Liver (tissue), 9 donors: Measurements from ENCODE around the gene NKAIN2. TPM values are rescaled to one million over a fixed set of nuclear protein-coding genes. Genes with fewer than 3 reads are reported as not detected.
"Not testable (repeated sequence)": the region's sequence is repeated elsewhere in the genome, so short reads cannot be mapped to it uniquely, and the experiment has no call there.

Experiments
- DNase-seq: peaks from one replicate; pipeline ENCODE4 v3.0.0-alpha.2; 2017; ENCODE audit warnings: low spot score
- H3K27ac ChIP-seq, 2 donors: one replicate each; pipeline ENCODE4 v1.7.0; 2013; ENCODE audit warnings: inconsistent platforms in 2 of 2, low read length in 2 of 2, control low read depth in 1 of 2, low read depth in 1 of 2, mild to moderate bottlenecking in 1 of 2
- H3K27me3 ChIP-seq, 4 donors: one replicate each; pipeline versions ENCODE4 v1.6.1 to v1.7.0; 2013; ENCODE audit warnings: low read length in 3 of 4, inconsistent platforms in 1 of 4, mild to moderate bottlenecking in 1 of 4, moderate library complexity in 1 of 4; ENCODE audit not compliant: control insufficient read depth in 4 of 4, insufficient read depth in 4 of 4
- H3K36me3 ChIP-seq, 4 donors: one replicate each; pipeline versions ENCODE4 v1.6.1 to v1.7.0; 2013; ENCODE audit warnings: low read length in 3 of 4, mild to moderate bottlenecking in 3 of 4, low read depth in 1 of 4, moderate library complexity in 1 of 4; ENCODE audit not compliant: control insufficient read depth in 4 of 4, insufficient read depth in 3 of 4
- H3K4me1 ChIP-seq, 4 donors: one replicate each; pipeline versions ENCODE4 v1.6.1 to v1.7.0; 2013; ENCODE audit warnings: low read length in 3 of 4, mild to moderate bottlenecking in 3 of 4, moderate library complexity in 1 of 4; ENCODE audit not compliant: control insufficient read depth in 4 of 4, insufficient read depth in 4 of 4
- H3K4me3 ChIP-seq, 3 donors: one replicate each; pipeline versions ENCODE4 v1.6.1 to v1.7.0; 2013; ENCODE audit warnings: low read length in 3 of 3, control low read depth in 1 of 3, low read depth in 1 of 3, mild to moderate bottlenecking in 1 of 3
- H3K9ac ChIP-seq, 2 donors: one replicate each; pipeline ENCODE4 v1.7.0; 2013; ENCODE audit warnings: low read length in 2 of 2, mild to moderate bottlenecking in 2 of 2, moderate library complexity in 2 of 2, control low read depth in 1 of 2, low read depth in 1 of 2
- H3K9me3 ChIP-seq, 4 donors: one replicate each; pipeline versions ENCODE4 v1.6.1 to v1.7.0; 2013; ENCODE audit warnings: low read length in 3 of 4; ENCODE audit not compliant: control insufficient read depth in 4 of 4
- EGR1 ChIP-seq, 2 donors: IDR thresholded peaks; 2 replicates each; pipeline ENCODE4 v1.6.1; 2016 to 2018; ENCODE audit warnings: antibody characterized with exemption in 2 of 2, low read depth in 2 of 2
- FOXA2 ChIP-seq: IDR thresholded peaks from 2 replicates; pipeline ENCODE4 v1.6.1; 2016; ENCODE audit warnings: antibody characterized with exemption
- GABPA ChIP-seq, 2 donors: IDR thresholded peaks in 1 of 2; conservative IDR thresholded peaks in 1 of 2; 2 replicates each; pipeline ENCODE4 v1.6.1; 2016; ENCODE audit warnings: antibody characterized with exemption in 2 of 2, mild to moderate bottlenecking in 1 of 2, moderate library complexity in 1 of 2
- HNF4G ChIP-seq: IDR thresholded peaks from 2 replicates; pipeline ENCODE4 v1.6.1; 2016; ENCODE audit warnings: antibody characterized with exemption
- JUND ChIP-seq, 2 donors: IDR thresholded peaks; 2 replicates each; pipeline ENCODE4 v1.6.1; 2016; ENCODE audit warnings: antibody characterized with exemption in 2 of 2
- MAX ChIP-seq: IDR thresholded peaks from 2 replicates; pipeline ENCODE4 v1.6.1; 2016; ENCODE audit warnings: antibody characterized with exemption
- NR2F2 ChIP-seq: IDR thresholded peaks from 2 replicates; pipeline ENCODE4 v1.6.1; 2016; ENCODE audit warnings: antibody characterized with exemption
- SP1 ChIP-seq: IDR thresholded peaks from 2 replicates; pipeline ENCODE4 v1.6.1; 2018; ENCODE audit warnings: antibody characterized with exemption, mild to moderate bottlenecking
- YY1 ChIP-seq: IDR thresholded peaks from 2 replicates; pipeline ENCODE4 v1.6.1; 2016; ENCODE audit warnings: antibody characterized with exemption, mild to moderate bottlenecking
- ZBTB33 ChIP-seq: IDR thresholded peaks from 2 replicates; pipeline ENCODE4 v1.6.1; 2016; ENCODE audit warnings: antibody characterized with exemption
- WGBS: extraction: QIAGEN DNeasy Blood & Tissue Kit; methylation state at CpG from one replicate; pipeline ENCODE4 v1.1.7; 2013; 5-methylcytosine and 5-hydroxymethylcytosine counted together
- polyA plus RNA-seq, 2 donors: library from polyadenylated mRNA; stranded (reverse) in 1 of 2; unstranded in 1 of 2; fragments of 200-250 nt in 1 of 2; fragments of >200 nt in 1 of 2; fragmentation: Nextera tagmentation in 1 of 2; extraction: Ambion mirVana in 1 of 2; gene quantifications; one replicate each; pipeline versions ENCODE4 v1.2.1 to v1.2.3, GENCODE V29; 2013 to 2015
- total RNA-seq, 2 donors: library from RNA; depleted of rRNA; stranded (reverse); fragments of >200 nt; gene quantifications; one replicate each; pipeline ENCODE4 v1.2.3, GENCODE V29; 2014
- TF ChIP-seq, protein P1 (sequence below): IDR thresholded peaks from 2 replicates; pipeline ENCODE4 v1.6.1; 2016; ENCODE audit warnings: antibody characterized with exemption
- TF ChIP-seq, protein P2 (sequence below): IDR thresholded peaks from 2 replicates; pipeline ENCODE4 v1.6.1; 2016; ENCODE audit warnings: antibody characterized with exemption, mild to moderate bottlenecking
- donor health status: healthy.
- donor health status: healthy.
- donor health status: healthy.
- donor health status: healthy.
- donor health status: healthy.

Gene NKAIN2
- total and polyA plus RNA-seq, 4 donors, result 0.05 to 0.14 TPM; not detected in 2

DNA sequence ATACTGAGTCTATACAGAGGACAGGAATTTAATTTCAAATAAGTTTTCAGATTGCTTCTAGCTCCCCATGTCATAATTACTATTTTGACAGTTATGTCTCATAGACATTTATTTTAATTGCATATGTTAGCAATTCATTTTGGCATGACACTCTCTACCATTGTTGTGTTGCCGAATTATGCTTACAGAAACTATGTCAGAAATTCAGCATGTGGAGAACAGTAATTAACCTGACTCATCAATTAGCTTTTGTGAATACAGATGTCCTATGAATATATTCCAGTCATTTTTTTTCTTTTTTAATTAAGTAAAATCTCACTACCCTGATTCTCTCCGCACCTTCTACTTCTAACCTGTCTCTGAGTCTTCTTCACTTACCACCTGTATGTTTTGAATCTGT is 105.1 kb downstream of the NKAIN2 start (continued):
- TF ChIP-seq HNF4G (no peak), JUND (IDR thresholded peaks at IDR 0.05) (no peak), EGR1 (IDR thresholded peaks at IDR 0.05; ENCODE audit: low read depth in 2 of 2) (no peak), NR2F2 (no peak), SP1 (no peak), GABPA (IDR thresholded peaks at IDR 0.05 in 1 of 2, conservative IDR thresholded peaks at IDR 0.05 in 1 of 2) (no peak)
- TF ChIP-seq, protein P1, sequence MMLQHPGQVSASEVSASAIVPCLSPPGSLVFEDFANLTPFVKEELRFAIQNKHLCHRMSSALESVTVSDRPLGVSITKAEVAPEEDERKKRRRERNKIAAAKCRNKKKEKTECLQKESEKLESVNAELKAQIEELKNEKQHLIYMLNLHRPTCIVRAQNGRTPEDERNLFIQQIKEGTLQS, result no peak

DNA sequence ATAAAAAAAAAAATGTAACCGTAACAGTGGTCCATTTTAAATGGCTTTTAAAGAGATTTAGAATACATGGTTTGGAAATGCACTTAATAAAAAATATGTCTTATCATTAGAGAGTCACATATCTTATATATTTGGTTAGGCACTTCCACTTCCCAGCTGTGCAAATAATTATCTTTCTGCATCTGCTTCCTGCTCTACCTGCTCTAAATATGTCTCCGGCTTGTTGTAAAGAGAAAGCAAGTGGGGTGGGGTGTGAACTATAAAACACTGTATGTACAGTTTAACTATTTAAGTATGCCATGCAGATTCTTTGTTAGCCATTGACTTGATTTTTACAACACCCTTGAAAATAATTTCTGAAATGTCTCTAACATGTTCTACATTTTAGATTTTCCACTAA is 106.3 kb downstream of the NKAIN2 start:
- no peak for DNase-seq
- H3K27ac ChIP-seq, result no peak overlapping the region
- WGBS, result 74% methylated on average over 2 of the region's 2 CpGs
- TF ChIP-seq, protein P1, result no peak
- no peak for TF ChIP-seq JUND (IDR thresholded peaks at IDR 0.05)
- TF ChIP-seq FOXA2, result no peak
- TF ChIP-seq, protein P2, sequence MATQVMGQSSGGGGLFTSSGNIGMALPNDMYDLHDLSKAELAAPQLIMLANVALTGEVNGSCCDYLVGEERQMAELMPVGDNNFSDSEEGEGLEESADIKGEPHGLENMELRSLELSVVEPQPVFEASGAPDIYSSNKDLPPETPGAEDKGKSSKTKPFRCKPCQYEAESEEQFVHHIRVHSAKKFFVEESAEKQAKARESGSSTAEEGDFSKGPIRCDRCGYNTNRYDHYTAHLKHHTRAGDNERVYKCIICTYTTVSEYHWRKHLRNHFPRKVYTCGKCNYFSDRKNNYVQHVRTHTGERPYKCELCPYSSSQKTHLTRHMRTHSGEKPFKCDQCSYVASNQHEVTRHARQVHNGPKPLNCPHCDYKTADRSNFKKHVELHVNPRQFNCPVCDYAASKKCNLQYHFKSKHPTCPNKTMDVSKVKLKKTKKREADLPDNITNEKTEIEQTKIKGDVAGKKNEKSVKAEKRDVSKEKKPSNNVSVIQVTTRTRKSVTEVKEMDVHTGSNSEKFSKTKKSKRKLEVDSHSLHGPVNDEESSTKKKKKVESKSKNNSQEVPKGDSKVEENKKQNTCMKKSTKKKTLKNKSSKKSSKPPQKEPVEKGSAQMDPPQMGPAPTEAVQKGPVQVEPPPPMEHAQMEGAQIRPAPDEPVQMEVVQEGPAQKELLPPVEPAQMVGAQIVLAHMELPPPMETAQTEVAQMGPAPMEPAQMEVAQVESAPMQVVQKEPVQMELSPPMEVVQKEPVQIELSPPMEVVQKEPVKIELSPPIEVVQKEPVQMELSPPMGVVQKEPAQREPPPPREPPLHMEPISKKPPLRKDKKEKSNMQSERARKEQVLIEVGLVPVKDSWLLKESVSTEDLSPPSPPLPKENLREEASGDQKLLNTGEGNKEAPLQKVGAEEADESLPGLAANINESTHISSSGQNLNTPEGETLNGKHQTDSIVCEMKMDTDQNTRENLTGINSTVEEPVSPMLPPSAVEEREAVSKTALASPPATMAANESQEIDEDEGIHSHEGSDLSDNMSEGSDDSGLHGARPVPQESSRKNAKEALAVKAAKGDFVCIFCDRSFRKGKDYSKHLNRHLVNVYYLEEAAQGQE, result no peak
- no peak for TF ChIP-seq MAX
- TF ChIP-seq ZBTB33, result no peak
- H3K9me3 ChIP-seq, result no peaks in the 10 kb centered on the region
- H3K27me3 ChIP-seq, result no peaks in the 10 kb centered on the region
- no peak overlapping the region for H3K4me3 ChIP-seq
- no peak overlapping the region for H3K9ac ChIP-seq
- no peaks in the 10 kb centered on the region for H3K36me3 ChIP-seq
- no peaks in the 10 kb centered on the region for H3K4me1 ChIP-seq

GRCh38 chr6:123913863-123914262 is 110.2 kb downstream of the NKAIN2 start:
- no peak for DNase-seq
- Histone ChIP-seq H3K27me3 (no peaks in the 10 kb centered on the region), H3K36me3 (no peaks in the 10 kb centered on the region), H3K4me1 (no peaks in the 10 kb centered on the region), H3K9me3 (no peaks in the 10 kb centered on the region), H3K27ac (no peak overlapping the region), H3K4me3 (no peak overlapping the region), H3K9ac (no peak overlapping the region)
- 67% methylated on average over 1 of the region's 1 CpG for WGBS
- no peak for TF ChIP-seq YY1
- TF ChIP-seq FOXA2, result no peak
- TF ChIP-seq ZBTB33, result no peak
- TF ChIP-seq SP1, result no peak

- H3K9ac ChIP-seq, DNase-seq, H3K4me3 ChIP-seq, H3K27ac ChIP-seq, H3K9me3 ChIP-seq, H3K36me3 ChIP-seq, H3K4me1 ChIP-seq, H3K27me3 ChIP-seq: not testable (repeated sequence)
- WGBS, result 88% methylated on average over 1 of the region's 3 CpGs
Observed at GRCh38 chr6:123923379-123923778, 119.7 kb downstream of the NKAIN2 start.
